ENCODE results near the gene NDUFA5. TPM values are rescaled to one million over a fixed set of nuclear protein-coding genes. Genes with fewer than 3 reads are reported as not detected.
"Not testable (repeated sequence)": the region's sequence is repeated elsewhere in the genome, so short reads cannot be mapped to it uniquely, and the experiment has no call there.

NDUFA5 gene
- total RNA-seq, 1 donor from 2014 or later, result 52.3 TPM

DNA sequence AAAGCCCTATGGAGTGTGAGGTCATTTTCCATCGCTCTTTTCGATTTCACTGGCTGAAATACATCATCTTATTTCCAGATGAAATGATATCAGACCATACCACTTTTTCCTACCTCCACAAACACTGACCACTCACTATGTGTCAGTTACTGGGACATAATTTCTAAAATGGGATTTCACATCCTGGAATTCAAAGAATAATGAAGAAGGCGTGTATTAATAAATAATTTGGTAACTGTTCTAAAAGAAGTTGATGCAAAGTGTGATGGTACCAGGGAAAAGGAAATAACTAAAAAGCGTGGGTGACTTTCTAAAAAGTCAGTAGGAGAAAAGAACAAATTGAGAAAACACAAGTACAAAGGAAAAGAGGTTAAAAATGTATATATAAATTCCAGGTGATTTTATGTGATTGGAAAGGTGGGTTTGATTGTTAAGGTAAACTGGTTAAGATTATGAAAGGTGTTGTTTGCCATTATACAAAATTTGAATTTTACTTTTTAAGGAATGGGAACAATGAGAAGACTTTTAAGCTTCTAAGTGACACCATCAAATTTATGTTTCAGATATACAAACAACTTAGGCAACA lies 764 bp upstream of the NDUFA5 start:
- Mint-ChIP-seq H3K27ac (ENCODE audit: unreplicated experiment) (no peak overlapping the region), H3K4me1 (ENCODE audit: low read depth) (no peaks in the 10 kb centered on the region), H3K9me3 (ENCODE audit: low read depth) (no peaks in the 10 kb centered on the region), H3K36me3 (ENCODE audit: low read depth) (no peaks in the 10 kb centered on the region), H3K27me3 (ENCODE audit: low read depth) (no peaks in the 10 kb centered on the region), H3K4me3 (ENCODE audit: unreplicated experiment) (no peak overlapping the region)
- TF ChIP-seq CTCF (IDR thresholded peaks at IDR 0.05), result no peak
- no peak for DNase-seq (ENCODE audit: low spot score)

DNA sequence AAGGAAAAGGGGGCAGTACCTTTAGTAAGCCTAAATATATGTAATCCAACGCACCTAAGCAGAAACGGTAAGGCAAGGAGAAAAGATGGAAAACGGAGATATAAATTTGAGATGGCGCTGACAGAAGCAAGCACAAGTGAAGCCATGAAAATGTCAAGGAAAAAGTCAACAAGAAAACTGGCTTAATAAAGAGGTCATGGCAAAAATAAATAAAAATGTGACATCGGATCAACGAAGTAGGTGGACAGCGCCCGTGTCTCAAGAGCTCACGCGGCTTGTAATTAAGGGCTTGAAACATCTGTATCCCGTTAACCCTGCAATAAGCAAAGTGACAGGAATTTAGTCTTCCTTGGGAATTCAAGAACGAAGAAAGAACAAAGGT lies 611 bp downstream of the NDUFA5 start:
- peaks cover 5% of the 10 kb centered on the region for H3K36me3 Mint-ChIP-seq (ENCODE audit: low read depth)
- no peaks in the 10 kb centered on the region for H3K4me1 Mint-ChIP-seq (ENCODE audit: low read depth)
- no peaks in the 10 kb centered on the region for H3K9me3 Mint-ChIP-seq (ENCODE audit: low read depth)
- H3K4me3 Mint-ChIP-seq (ENCODE audit: unreplicated experiment), result no peak overlapping the region
- no peaks in the 10 kb centered on the region for H3K27me3 Mint-ChIP-seq (ENCODE audit: low read depth)
- no peak overlapping the region for H3K27ac Mint-ChIP-seq (ENCODE audit: unreplicated experiment)
- TF ChIP-seq CTCF (IDR thresholded peaks at IDR 0.05), result no peak
- no peak for DNase-seq (ENCODE audit: low spot score)

- Mint-ChIP-seq H3K36me3 (ENCODE audit: low read depth) (peaks cover 5% of the 10 kb centered on the region), H3K4me1 (ENCODE audit: low read depth) (no peaks in the 10 kb centered on the region), H3K4me3 (ENCODE audit: unreplicated experiment) (no peak overlapping the region), H3K27me3 (ENCODE audit: low read depth) (no peaks in the 10 kb centered on the region), H3K9me3 (ENCODE audit: low read depth) (no peaks in the 10 kb centered on the region), H3K27ac (ENCODE audit: unreplicated experiment) (no peak overlapping the region)
- no peak for TF ChIP-seq CTCF (IDR thresholded peaks at IDR 0.05)
- DNase-seq (ENCODE audit: low spot score), result no peak
Observed at GRCh38 chr7:123555484-123555883, 2.1 kb downstream of the NDUFA5 start.

GRCh38 chr7:123553159-123553558 lies 4.5 kb downstream of the NDUFA5 start:
- peaks cover 10% of the 10 kb centered on the region for H3K36me3 Mint-ChIP-seq (ENCODE audit: low read depth)
- no peaks in the 10 kb centered on the region for H3K9me3 Mint-ChIP-seq (ENCODE audit: low read depth)
- TF ChIP-seq CTCF (IDR thresholded peaks at IDR 0.05), result no peak
- no peak for DNase-seq (ENCODE audit: low spot score)
- H3K27ac Mint-ChIP-seq (ENCODE audit: unreplicated experiment), result no peak overlapping the region
- no peaks in the 10 kb centered on the region for H3K27me3 Mint-ChIP-seq (ENCODE audit: low read depth)
- H3K4me3 Mint-ChIP-seq (ENCODE audit: unreplicated experiment), result no peak overlapping the region
- peaks cover 5% of the 10 kb centered on the region for H3K4me1 Mint-ChIP-seq (ENCODE audit: low read depth)

DNA sequence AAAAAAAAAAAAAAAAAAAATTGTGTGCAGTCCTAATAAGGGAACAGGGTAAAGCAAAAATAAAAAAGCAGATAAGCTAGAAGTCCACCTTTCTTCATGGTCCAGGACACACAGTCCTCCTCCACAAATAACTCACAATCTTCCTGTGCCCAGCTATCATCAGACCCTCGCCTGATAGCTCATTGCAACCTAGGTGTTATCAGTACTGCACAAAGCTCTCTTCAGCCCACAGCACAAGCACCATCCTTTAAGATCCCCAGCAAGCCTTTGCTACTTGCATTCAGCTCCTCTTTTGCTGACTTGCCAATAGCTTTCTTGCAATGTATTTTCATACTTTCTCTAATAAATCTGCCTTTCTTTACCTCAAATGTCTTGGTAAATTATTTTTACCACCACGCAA lies 5.0 kb downstream of the NDUFA5 start:
- H3K4me3 Mint-ChIP-seq (ENCODE audit: unreplicated experiment), result no peak overlapping the region
- no peak overlapping the region for H3K27ac Mint-ChIP-seq (ENCODE audit: unreplicated experiment)
- no peak for TF ChIP-seq CTCF (IDR thresholded peaks at IDR 0.05)
- H3K27me3 Mint-ChIP-seq (ENCODE audit: low read depth), result no peaks in the 10 kb centered on the region
- no peak for DNase-seq (ENCODE audit: low spot score)
- no peaks in the 10 kb centered on the region for H3K9me3 Mint-ChIP-seq (ENCODE audit: low read depth)
- H3K36me3 Mint-ChIP-seq (ENCODE audit: low read depth), result peaks cover 11% of the 10 kb centered on the region
- peaks cover 6% of the 10 kb centered on the region for H3K4me1 Mint-ChIP-seq (ENCODE audit: low read depth)

DNA sequence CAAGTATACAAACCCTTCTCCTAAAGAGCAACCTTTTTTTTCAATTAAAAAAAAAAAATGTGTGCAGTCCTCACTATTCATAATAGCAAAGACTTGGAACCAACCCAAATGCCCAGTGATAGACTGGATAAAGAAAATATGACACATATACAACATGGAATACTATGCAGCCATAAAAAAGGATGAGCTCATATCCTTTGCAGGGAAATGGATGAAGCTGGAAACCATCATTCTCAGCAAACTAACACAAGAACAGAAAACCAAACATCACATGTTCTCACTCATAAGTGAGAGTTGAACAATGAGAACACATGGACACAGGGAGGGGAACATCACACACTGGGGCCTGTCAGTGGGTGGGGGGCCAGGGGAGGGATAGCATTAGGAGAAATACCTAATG lies 5.5 kb downstream of the NDUFA5 start:
- not testable (repeated sequence) for H3K27me3 Mint-ChIP-seq (ENCODE audit: low read depth); DNase-seq (ENCODE audit: low spot score); H3K4me1 Mint-ChIP-seq (ENCODE audit: low read depth); H3K9me3 Mint-ChIP-seq (ENCODE audit: low read depth); H3K4me3 Mint-ChIP-seq (ENCODE audit: unreplicated experiment); H3K27ac Mint-ChIP-seq (ENCODE audit: unreplicated experiment)
- H3K36me3 Mint-ChIP-seq (ENCODE audit: low read depth), result peaks cover 11% of the 10 kb centered on the region

All from chondrocyte (in vitro differentiated cells).